Measurements from ENCODE around the gene FAM135A. TPM values are rescaled to one million over a fixed set of nuclear protein-coding genes. Genes with fewer than 3 reads are reported as not detected.
"Not testable (repeated sequence)": the region's sequence is repeated elsewhere in the genome, so short reads cannot be mapped to it uniquely, and the experiment has no call there.

The FAM135A gene
- total RNA-seq, 1 experiment from 2014 or later, result 31.0 TPM

GRCh38 chr6:70459235-70459634 is 45.9 kb downstream of the FAM135A start:
- Histone ChIP-seq H3K9ac (ENCODE audit: extremely low read depth, insufficient read length, low read length) (no peak overlapping the region), H3K18ac (ENCODE audit: insufficient read length, low read depth, low read length) (no peak overlapping the region), H2AK5ac (ENCODE audit: insufficient read length, low read length) (no peak overlapping the region), H3T11ph (ENCODE audit: low read length) (no peak overlapping the region), H2BK5ac (ENCODE audit: insufficient read length, low read length) (no peak overlapping the region), H3K79me1 (ENCODE audit: insufficient read depth, low read depth, low read length, poor library complexity, severe bottlenecking) (peaks cover 3% of the 10 kb centered on the region), H3K27me3 (ENCODE audit: insufficient read depth, low read length) (no peaks in the 10 kb centered on the region), H3K56ac (ENCODE audit: insufficient read length, low read depth, low read length) (no peak overlapping the region), H4K8ac (replicated peaks; ENCODE audit: insufficient read length, low read depth, low read length) (no peak overlapping the region), H3K9me3 (ENCODE audit: control insufficient read depth, low read depth, low read length) (no peaks in the 10 kb centered on the region), H3K4me1 (ENCODE audit: insufficient read depth, low read length) (no peaks in the 10 kb centered on the region), H3K27ac (ENCODE audit: insufficient read length, low read depth, low read length) (no peak overlapping the region), H4K5ac (ENCODE audit: insufficient read length, low read depth, low read length) (no peak overlapping the region), H3K23ac (ENCODE audit: insufficient read length, low read depth, low read length) (no peak overlapping the region), H2BK12ac (ENCODE audit: insufficient read length, low read depth, low read length) (no peak overlapping the region), H2BK20ac (ENCODE audit: low read depth, low read length, poor library complexity, severe bottlenecking) (no peak overlapping the region), H3K23me2 (ENCODE audit: insufficient read length, low read depth, low read length, poor library complexity, severe bottlenecking) (no peaks in the 10 kb centered on the region), H2AFZ (ENCODE audit: low read length) (no peak overlapping the region), H4K91ac (ENCODE audit: insufficient read length, low read depth, low read length) (no peak overlapping the region), H4K20me1 (ENCODE audit: control insufficient read depth, insufficient read depth, insufficient read length) (no peaks in the 10 kb centered on the region), H2BK120ac (ENCODE audit: low read depth, low read length, poor library complexity, severe bottlenecking) (no peak overlapping the region), H2BK15ac (ENCODE audit: low read depth, low read length) (no peak overlapping the region), H3K14ac (ENCODE audit: insufficient read depth, low read length) (no peak overlapping the region), H3K4me2 (ENCODE audit: insufficient read depth, insufficient read length, low read length) (no peak overlapping the region), H3K4ac (ENCODE audit: low read depth, low read length) (no peak overlapping the region), H3K79me2 (ENCODE audit: insufficient read depth, low read length) (no peaks in the 10 kb centered on the region)
- Mint-ChIP-seq H3K4me1 (no peaks in the 10 kb centered on the region), H3K9me3 (no peaks in the 10 kb centered on the region), H3K36me3 (ENCODE audit: insufficient read depth in 1 of 3, low read depth in 3 of 3) (peaks cover 2 to 25% (median 23%) of the 10 kb centered on the region in 3 experiments; a peak in 6 of 7 replicates), H3K4me3 (no peak overlapping the region), H3K27ac (no peak overlapping the region), H3K27me3 (ENCODE audit: low read depth) (no peaks in the 10 kb centered on the region)
- TF ChIP-seq CTCF (conservative IDR thresholded peaks at IDR 0.05), result no peak
- 100% methylated on average over 1 of the region's 2 CpGs for WGBS (ENCODE audit: extremely low coverage, insufficient read length, low lambda C conversion rate)
- no peak for DNase-seq

- H2BK120ac ChIP-seq (ENCODE audit: low read depth, low read length, poor library complexity, severe bottlenecking); H3K9me3 Mint-ChIP-seq; H4K20me1 ChIP-seq (ENCODE audit: control insufficient read depth, insufficient read depth, insufficient read length); H3K9me3 ChIP-seq (ENCODE audit: control insufficient read depth, low read depth, low read length); H3K4ac ChIP-seq (ENCODE audit: low read depth, low read length); DNase-seq; H3T11ph ChIP-seq (ENCODE audit: low read length); H3K4me3 Mint-ChIP-seq; H3K79me2 ChIP-seq (ENCODE audit: insufficient read depth, low read length); H2BK5ac ChIP-seq (ENCODE audit: insufficient read length, low read length); H3K23me2 ChIP-seq (ENCODE audit: insufficient read length, low read depth, low read length, poor library complexity, severe bottlenecking); H4K91ac ChIP-seq (ENCODE audit: insufficient read length, low read depth, low read length); H3K23ac ChIP-seq (ENCODE audit: insufficient read length, low read depth, low read length); H3K27ac Mint-ChIP-seq; H2AK5ac ChIP-seq (ENCODE audit: insufficient read length, low read length); H3K9ac ChIP-seq (ENCODE audit: extremely low read depth, insufficient read length, low read length); H3K79me1 ChIP-seq (ENCODE audit: insufficient read depth, low read depth, low read length, poor library complexity, severe bottlenecking); H3K14ac ChIP-seq (ENCODE audit: insufficient read depth, low read length); H2AFZ ChIP-seq (ENCODE audit: low read length); H3K18ac ChIP-seq (ENCODE audit: insufficient read length, low read depth, low read length); H3K4me1 ChIP-seq (ENCODE audit: insufficient read depth, low read length); H3K56ac ChIP-seq (ENCODE audit: insufficient read length, low read depth, low read length); H3K4me2 ChIP-seq (ENCODE audit: insufficient read depth, insufficient read length, low read length); H3K4me1 Mint-ChIP-seq; H2BK15ac ChIP-seq (ENCODE audit: low read depth, low read length); H3K27me3 Mint-ChIP-seq (ENCODE audit: low read depth); H2BK12ac ChIP-seq (ENCODE audit: insufficient read length, low read depth, low read length); H4K5ac ChIP-seq (ENCODE audit: insufficient read length, low read depth, low read length); H4K8ac ChIP-seq (replicated peaks; ENCODE audit: insufficient read length, low read depth, low read length); H2BK20ac ChIP-seq (ENCODE audit: low read depth, low read length, poor library complexity, severe bottlenecking); H3K27ac ChIP-seq (ENCODE audit: insufficient read length, low read depth, low read length); H3K27me3 ChIP-seq (ENCODE audit: insufficient read depth, low read length): not testable (repeated sequence)
- H3K36me3 Mint-ChIP-seq (ENCODE audit: insufficient read depth in 1 of 3, low read depth in 3 of 3), result peaks cover 0 to 21% (median 18%) of the 10 kb centered on the region in 3 experiments; a peak in 6 of 7 replicates
- no CpG with 5 or more reads among the region's 14 CpGs for WGBS (ENCODE audit: extremely low coverage, insufficient read length, low lambda C conversion rate)
Observed at GRCh38 chr6:70459699-70460098, 46.4 kb downstream of the FAM135A start.
